HG02938 (cell line): Measurements from ENCODE around the gene BEND5.

Experiments
- ATAC-seq: cut with Tn5 transposase; IDR thresholded peaks from one replicate; pipeline ENCODE4 v1.9.1; 2021; ENCODE audit warnings: mild to moderate bottlenecking, moderate library complexity; ENCODE audit not compliant: unreplicated experiment

Gene BEND5

GRCh38 chr1:48776393-48777218 is at the start of gene BEND5:
Gene BEND5, minus strand, starts transcription at chr1:48776891. Its CDS starts 60 bp downstream, at chr1:48776831.
- ATAC-seq, result no peak

GRCh38 chr1:48823168-48823567 is 46.5 kb upstream of the BEND5 start:
- ATAC-seq, result no peak

DNA sequence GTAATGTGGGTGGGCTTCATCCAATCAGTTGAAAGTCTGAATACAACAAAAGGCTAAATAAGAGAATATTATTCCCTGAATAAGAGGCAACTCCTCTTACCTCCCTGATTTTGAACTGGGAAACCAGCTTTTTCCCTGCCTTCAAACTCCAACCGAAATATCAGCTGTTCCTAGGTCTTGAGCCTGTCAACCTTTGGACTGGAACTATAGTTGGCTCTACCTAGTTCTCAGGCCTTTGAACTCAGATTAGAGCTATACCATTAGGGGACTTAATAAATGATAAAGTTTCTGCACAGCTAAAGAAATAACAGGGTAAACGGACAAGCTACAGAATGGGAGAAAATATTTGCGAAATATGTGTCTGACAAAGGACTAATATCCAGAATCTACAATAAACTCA is 43.8 kb upstream of the BEND5 start:
- ATAC-seq, result no peak

- peak; percentile 83 for ATAC-seq
These were observed 40.9 kb upstream of the BEND5 start for GRCh38 chr1:48817505-48818114.

DNA sequence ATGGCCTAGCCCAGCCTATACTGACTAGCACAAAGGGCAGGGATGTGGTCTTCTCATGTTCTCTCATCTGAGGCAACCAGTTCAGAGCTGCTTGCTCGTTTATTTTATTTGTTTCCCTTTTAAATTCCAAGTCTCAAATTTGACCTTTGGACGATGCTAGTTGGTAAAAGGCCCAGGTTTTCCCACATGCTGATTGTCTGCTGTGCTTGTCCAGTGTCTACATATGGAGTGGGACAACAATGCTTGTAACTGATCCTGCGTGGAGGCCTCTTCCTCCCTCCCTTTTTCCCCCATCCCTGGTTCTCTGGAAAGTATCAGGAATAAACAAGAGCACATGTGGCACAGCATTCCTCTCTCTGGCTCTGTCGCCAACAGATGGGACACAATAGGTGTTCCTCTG is 34.0 kb upstream of the BEND5 start:
- no peak for ATAC-seq

- no peak for ATAC-seq
These were observed 31.8 kb upstream of the BEND5 start for GRCh38 chr1:48808496-48808895.

- ATAC-seq, result no peak
These were observed 31.0 kb upstream of the BEND5 start for GRCh38 chr1:48807554-48808260.

DNA sequence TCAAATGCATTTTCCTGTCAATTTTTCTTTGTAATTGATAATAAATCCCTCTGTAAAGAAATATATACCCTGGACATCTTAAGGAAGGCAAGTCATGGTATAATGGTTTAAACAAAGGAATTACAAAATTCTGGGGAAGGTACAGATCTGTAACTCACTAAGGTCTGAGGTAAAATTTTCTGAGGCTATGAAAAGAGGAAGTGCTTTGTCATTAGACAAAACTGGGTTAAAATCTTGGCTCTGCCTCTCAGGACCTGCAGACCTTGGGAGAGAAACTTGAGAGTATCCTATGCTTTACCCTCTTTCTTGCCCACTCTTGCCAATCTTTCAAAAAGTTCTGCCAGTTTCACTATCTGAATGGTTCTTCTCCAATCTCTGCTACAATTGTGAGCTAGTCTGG is 26.8 kb upstream of the BEND5 start:
- ATAC-seq, result no peak

GRCh38 chr1:48794816-48795215 is 18.1 kb upstream of the BEND5 start:
- ATAC-seq, result no peak

GRCh38 chr1:48793863-48794262 is 17.2 kb upstream of the BEND5 start:
- peak; percentile 77 for ATAC-seq

DNA sequence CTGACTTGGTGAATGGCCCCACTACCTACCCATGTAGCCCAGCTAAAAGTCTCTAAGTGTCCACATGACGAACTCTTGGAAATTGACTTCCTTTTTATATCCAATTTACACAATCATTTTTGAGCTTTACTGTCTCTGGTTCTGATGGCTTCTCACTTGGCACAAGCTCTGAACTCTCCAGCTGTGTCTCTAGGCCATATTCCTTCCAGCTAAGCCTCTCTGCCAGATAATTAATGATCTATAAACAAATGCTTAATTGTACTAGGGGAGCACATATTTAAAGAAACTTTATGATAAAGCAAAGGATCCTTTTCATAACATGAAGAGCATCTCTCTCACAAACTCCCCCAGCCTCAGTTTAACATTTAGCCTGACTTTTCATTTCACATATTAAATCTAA is 16.3 kb upstream of the BEND5 start:
- no peak for ATAC-seq

DNA sequence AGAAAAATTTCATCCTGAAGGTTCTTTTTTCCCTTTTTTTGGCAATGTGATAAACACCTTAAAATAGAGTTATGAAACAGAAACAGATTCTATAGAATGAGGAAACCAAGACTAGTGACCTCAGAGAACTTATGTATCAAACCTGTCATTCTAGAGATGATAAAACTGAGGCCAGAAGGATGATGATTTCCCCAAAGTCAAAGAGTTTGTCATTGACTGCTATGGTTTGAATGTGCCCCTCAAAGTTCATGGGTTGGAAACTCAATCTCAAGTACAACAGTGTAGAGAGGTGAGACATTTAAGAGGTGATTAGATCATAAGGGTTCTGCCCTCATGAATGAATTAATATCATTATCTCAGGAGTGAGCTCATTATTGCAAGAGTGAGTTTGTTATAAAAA is 13.7 kb upstream of the BEND5 start:
- ATAC-seq, result peak; percentile 46

- peak; percentile 20 for ATAC-seq
These were observed 13.2 kb upstream of the BEND5 start for GRCh38 chr1:48789903-48790302.

DNA sequence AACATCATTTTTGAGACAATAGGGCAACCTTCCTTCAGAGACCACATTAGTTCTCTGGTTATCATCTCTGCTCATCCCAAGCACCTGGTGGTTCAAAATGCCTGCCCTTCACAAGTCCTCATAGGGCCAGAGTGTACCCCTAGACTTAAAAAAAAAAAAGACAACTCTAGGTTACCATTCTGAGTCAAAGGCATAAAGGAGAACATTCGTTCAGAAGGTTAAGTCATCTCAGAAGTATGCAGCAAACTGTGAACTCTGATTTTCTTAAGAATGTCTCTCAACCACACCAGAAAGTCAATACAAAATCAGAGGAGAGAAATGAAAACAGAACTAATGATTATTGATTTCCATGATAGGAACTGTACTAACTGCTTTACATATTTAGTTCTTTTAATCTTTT is 9.2 kb upstream of the BEND5 start:
- ATAC-seq, result peak; percentile 53

DNA sequence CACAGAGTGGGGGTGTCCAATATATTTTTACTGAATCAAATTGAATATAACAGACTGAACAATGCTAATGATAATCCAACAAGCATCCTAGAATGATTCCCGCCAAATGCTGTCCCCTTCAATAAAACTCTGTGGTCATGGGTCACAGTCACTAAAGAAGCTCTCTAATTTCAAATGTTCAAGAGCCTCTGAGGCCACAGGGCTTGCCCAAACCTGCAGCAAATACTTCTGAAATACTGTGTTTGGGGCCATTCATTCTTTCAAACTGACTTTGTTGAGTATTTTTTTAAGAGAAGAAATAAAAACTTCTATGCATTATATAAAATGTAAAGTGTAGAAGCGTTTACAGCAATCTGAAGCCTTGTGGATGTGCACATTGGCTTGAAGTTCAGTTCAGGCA is 7.6 kb upstream of the BEND5 start:
- ATAC-seq, result no peak

DNA sequence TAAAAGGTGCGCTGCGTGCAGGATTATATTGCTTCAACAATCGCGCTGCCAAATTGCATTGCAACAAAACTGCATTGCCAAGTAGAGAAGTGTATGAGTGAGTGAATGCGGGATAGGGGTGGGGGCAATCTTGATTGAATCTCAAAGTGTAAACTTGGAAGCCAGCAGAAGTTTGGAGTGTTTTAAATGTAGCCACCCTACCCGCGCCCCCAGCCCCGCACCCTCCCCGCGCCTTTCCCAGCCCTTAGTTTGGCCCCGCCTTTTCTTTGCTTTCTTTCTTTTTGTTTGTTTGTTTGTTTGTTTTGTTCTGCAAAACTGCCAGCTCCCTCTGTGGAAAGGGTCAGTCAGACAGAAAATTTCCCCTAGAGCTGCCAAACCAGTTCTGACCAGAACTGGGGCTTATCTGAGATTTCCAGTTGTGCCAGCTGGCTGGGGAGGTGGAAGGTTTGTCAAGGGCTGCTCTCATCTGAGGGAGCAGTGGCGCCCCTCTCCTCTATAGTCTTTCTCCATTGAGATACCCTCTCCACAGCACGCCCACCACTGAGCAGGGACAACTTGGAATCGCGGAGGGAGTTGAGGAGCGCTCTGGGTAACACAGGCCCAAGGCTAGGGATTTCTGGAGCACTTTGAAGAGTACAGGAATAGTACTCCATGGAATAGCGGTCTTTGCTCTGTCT is 666 bp upstream of the BEND5 start:
- ATAC-seq, result no peak

GRCh38 chr1:48775831-48776392 is 779 bp downstream of the BEND5 start:
- ATAC-seq, result no peak

- ATAC-seq, result peak; percentile 73
These were observed 3.6 kb downstream of the BEND5 start for GRCh38 chr1:48773133-48773532.

DNA sequence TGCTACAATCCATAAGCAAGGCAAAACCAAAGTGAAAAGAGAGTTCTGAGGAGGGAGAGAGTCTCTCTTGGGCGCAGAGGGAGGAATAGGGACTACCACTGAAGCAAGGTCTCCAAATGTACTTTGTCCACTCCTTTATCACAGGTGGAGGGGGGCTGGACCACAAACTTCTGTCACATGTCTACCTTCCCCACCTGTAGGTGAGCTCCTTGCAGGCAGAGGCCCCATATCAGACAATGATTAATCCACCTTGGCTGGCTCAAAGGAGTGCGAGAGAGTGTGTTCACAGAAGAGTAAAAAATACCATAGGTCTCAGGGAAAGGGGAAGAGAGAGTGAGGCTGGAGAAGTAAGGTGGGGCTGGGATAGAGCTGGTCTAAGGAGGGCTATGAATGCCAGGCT is 4.5 kb downstream of the BEND5 start:
- ATAC-seq, result no peak

- ATAC-seq, result no peak
These were observed 5.1 kb downstream of the BEND5 start for GRCh38 chr1:48771561-48771960.

GRCh38 chr1:48767975-48768510 is 8.6 kb downstream of the BEND5 start:
- ATAC-seq, result no peak
